Measurements from ENCODE around the gene PRR35.
A peak's percentile ranks its signal among the peaks of the same experiment; 100 is the strongest.
"Not testable (repeated sequence)": the region's sequence is repeated elsewhere in the genome, so short reads cannot be mapped to it uniquely, and the experiment has no call there.

Gene PRR35

DNA sequence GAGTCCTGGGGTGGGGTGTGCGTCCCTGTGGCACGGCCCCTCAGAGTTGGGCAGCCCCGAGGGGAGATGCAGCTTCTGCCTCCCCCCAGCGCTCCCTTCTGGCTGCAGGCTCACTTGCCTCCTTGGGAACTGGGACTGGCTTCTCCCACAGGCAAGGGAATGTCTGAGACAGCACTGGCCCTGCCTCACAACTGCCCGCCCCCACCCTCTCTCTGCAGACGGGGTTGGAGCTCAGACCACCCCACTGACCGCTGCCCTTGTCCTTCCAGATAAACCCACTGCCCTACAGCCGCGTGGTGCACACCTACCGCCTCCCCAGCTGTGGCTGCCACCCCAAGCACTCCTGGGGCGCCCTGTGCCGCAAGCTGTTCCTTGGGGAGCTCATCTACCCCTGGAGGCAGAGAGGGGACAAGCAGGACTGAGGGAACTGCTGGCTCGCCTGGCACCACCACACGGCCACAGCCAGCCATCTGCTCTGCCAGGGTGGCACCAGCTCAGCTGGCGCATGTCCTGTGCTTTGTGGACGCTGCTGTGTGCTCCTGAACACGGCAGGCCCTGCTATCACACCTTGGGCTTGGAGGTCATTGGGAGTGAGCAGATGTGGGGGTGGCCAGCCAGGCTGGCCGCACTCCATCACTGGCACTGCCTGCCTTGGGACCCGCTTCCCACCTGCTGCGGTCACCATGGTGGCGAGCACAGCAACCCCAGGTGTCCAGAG is 22.6 kb downstream of the PRR35 start:
- no peak for DNase-seq

DNA sequence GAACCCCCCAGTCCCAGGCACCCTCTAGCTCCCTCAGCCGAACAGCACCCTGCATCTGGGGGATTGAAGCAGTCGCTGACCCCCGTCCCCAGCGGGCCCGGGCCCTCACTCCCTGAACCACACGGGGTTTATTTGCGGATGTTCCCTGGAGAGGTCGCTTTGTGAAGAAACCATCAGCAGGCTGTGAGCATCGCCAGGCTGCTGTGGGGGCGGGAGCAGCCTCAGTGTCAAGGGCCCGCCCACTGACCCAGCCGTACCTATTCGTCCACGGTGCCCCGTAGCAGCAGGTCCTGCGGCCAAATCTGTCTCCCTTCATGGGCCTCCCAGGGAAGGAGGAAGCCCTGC is 23.2 kb downstream of the PRR35 start:
- DNase-seq: no peak

DNA sequence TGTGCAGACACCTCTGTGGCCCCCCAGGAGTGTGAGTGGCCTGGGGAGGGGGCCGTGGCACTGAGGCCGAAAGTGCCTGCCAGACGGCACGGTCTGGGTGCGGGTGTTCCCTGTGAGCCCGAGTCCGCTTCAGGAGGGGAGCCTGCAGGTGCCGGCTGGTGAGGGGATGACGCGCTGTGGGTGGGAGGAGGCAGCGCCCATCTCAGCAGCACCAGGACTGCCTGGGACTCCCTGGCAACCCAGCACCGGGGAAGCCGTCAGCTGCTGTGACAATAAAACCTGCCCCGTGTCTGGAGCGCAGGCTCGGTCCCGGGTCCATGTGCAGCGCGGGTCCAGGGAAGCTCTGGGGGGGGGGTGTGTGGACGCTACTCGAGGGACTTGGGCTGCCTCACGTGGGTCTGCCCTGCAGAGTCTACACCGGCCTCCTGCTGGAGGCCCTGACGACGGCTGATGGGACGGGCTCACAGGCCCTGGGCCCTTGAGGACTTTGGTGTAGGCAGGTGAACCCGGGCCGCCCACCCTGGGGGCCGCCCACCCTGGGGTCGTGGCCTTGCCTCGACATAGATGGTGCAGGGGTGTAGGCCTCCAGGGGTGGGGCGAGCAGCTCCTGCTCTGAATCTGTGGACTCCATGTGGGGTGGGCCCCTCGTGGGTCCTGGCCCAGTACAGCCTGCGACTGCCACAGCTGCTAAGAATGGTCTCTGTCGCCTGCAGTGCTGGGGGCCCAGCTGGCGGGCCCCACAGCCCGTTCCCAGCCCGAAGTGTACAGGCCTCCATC is 23.8 kb downstream of the PRR35 start:
- DNase-seq: no peak

DNA sequence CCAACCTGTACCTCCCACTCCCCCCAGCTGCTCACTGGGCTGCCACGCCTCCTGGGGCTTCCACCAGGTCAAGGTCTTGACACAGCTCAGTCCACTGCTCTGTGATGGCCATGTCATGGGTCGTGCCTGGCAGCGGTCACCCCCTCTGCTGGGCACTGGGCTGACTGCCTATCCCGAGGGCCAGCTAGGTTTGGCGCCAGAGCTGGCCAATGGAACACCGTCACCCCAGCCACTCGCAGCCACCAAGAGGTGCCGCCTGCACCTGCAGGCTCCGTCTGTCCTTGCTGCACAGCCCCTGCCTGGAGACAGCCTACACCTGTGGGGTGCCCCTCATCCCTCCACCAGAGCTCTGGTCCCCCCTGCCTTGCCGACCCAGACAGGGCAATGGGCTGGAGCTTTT is 25.2 kb downstream of the PRR35 start:
- no peak for DNase-seq

DNA sequence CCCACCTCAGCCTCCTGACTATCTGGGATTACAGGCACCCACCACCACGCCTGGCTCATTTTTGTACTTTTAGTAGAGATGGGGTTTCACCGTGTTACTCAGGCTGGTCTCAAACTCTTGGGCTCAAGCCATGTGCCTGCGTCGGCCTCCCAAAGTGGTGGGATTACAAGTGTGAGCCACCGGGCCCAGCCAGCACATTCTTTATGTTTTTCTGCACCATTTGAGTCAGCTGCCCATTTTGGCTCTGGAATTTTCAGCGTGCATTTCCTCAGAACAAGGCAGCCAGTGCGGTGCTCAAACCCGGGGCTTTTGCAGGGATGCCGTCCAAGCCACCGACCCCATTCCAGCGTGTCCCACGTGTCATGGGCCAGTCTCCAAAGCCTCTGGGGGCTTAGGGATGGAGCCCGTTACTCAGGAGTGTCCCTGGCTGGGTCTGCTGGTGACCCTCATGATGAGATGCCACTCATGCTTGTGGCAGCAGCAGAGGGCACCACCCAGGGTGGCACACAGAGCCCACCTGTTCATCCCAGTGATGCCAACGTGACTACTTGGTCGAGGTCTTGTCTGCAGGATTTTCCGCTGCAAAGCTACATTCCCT is 26.0 kb downstream of the PRR35 start:
- no peak for DNase-seq

DNA sequence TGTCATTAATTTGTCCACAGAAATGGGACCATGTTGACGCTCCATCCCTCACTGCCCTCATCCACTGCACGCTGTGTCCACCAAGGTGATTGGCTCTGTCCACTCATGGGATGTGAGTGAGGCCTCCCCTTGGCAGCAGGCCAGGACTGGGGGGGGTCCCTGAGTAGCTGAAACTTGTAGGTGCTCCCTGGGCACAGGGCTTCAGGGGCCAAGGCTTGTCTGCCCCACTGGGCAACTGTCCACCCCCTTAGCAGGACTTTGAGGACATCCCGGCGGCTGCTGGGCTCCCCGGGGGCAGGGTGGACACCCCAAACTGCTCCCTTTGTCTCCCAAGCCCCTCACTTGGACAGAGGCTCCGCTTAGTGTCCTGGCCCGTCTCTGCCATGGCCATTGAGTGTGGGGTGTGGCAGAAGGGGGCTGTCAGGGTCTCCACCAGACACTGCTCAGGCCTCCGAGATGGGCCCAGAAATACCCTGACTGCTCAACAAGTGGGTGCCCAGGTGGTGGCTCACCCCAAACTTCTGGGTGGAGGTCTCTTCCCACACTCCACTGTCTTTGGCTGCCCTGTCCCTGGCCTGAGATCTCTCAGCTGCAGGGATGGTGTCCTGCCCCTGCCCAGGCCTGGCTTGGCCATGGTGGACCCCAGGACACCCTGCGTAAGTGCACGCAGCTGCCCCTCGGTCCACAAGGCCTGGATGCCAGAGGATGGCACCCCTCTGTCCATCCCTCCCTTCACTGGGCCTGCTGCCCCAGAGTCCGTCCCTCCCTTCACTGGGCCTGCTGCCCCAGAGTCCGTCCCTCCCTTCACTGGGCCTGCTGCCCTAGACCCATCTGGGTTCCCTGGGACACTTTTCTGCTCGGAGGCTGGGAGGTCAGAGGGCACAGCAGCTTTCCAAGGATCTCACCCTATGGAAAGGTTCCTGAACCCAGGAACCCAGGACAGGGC is 26.7 kb downstream of the PRR35 start:
- no peak for DNase-seq

DNA sequence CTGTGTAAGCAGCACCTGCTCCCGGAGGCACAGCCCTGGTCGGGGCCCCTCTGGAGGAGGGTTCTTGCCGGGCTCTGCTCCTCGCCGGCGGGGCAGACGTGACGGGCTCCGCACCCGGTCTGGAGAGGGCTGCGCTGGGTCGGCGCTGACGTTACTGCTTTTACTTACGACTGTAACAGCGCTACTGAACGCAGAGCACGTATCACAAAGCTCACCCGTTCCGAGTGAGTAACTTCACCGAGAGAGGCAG is 28.4 kb downstream of the PRR35 start:
- DNase-seq: no peak

DNA sequence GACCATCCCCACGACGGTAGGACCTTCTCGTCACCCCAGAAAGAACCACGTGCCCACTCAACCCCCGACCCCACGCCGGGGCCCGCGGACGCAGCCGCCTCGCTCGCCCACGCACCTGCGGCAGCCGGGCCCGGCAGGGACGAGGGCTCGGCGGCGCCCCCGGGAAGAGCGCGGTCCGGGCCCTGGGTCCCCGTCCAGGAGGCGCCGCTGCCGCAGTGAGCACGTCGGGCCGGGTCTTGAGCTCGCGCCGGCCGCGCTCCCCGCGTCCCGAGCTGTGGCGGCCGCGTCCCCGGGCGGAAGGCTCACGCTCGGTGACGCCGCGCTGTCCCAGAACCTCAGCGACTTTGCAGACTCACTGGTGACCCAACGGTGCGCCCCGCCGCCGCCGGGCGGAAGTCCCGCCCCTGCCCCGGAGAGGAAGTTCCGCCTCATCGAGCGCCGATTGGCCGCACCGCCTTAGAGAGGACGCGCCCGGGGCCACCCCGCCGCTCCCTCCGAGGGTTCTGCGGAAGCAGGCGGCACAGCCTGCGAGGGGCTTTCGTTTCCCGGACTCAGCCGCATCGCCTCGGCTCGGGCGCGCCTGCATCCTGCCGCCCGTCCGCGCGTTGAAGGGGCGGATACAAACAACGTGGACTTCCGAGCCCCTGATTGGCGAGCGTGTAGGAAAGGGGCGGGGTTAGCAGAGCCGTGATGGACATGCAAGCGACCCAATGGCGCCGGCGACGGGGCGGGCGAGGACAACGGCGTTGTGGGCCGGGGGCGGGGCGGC is 28.9 kb downstream of the PRR35 start:
- DNase-seq: peak; percentile 98

DNA sequence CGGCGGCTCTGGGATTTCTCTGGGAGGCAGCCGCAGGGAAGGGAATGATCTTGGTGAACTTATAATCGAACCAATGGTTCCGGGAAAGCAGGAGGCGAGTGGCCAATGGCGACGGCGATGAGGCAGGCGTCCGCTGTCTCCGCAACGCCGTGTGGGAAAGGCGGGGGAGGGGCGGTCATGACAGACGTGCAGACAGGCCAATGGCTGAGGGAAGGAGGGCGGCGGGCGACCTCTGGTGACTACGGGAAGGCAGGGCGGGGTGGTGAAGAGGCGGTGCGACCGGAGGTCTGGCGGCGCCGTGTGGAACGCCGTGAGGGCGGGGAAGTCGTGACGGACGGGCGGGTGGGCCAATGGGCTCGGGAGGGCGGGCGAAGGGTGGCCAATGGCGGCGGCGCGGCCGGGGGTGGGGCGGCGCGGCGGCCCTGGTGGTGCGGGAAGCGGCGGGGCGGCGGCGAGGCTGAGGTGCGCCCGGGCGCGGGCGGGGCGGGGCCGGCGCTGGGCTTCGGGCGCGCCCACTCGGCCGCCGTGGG is 29.5 kb downstream of the PRR35 start, which contains the start of gene RAB40C:
RAB40C (plus strand) TSS at position 409 of the 530 bp plus-strand sequence. CDS start 226 bp downstream, outside the sequence.
- peak; percentile 99 for DNase-seq

DNA sequence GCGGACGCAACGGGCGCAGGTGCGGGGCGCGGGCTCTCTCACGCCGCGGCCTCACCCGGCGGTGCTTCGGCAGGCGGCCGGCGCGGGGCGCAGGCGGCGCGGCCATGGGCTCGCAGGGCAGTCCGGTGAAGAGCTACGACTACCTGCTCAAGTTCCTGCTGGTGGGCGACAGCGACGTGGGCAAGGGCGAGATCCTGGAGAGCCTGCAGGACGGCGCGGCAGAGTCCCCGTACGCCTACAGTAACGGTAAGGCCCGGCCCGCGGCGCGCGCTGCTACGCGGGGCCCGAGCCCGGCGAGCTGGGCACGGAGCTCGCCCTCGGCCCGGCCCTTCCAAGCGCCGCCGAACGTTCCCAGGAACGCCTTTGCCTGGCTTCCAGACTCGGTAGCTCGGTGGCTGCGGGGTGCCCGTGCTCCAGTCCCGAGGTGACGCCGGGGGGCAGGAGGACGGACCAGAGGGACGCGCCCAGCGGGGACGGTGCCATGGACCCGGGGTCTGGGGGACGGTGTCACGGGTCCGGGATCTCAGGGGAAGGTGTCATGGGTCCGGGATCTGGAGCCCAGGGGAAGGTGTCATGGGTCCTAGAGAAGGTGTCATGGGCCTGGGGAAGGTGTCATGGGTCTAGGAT is 30.1 kb downstream of the PRR35 start:
- DNase-seq: no peak

DNA sequence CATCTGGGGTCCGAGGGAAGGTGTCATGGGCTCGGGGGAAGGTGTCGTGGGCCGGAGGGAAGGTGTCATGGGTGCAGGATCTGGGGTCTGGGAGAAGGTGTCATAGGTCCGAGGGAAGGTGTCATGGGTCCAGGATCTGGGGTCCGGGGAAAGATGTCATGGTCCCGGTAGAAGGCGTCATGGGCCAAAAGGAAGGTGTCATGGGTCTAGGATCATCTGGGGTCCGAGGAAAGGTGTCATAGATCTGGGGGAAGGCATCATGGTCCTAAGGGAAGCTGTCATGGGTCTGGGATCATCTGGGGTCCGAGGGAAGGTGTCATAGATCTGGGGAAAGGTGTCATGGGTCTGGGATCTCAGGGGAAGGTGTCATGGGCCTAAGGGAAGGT is 30.6 kb downstream of the PRR35 start:
- DNase-seq: no peak

DNA sequence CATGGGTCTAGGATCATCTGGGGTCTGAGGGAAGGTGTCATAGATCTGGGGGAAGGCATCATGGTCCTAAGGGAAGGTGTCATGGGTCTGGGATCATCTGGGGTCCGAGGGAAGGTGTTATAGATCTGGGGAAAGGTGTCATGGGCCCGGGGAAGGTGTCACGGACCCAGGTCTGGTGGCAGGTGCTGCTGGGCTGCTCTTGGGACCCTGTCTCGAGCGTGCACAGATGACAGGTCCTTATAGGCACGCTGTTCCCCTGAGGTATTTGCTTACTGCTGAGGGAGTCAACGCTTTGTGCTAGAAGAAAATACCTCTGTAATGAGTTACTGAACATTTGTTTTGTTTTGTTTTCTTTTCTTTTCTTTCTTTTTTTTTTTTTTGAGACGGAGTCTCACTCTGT is 31.0 kb downstream of the PRR35 start:
- no peak for DNase-seq

DNA sequence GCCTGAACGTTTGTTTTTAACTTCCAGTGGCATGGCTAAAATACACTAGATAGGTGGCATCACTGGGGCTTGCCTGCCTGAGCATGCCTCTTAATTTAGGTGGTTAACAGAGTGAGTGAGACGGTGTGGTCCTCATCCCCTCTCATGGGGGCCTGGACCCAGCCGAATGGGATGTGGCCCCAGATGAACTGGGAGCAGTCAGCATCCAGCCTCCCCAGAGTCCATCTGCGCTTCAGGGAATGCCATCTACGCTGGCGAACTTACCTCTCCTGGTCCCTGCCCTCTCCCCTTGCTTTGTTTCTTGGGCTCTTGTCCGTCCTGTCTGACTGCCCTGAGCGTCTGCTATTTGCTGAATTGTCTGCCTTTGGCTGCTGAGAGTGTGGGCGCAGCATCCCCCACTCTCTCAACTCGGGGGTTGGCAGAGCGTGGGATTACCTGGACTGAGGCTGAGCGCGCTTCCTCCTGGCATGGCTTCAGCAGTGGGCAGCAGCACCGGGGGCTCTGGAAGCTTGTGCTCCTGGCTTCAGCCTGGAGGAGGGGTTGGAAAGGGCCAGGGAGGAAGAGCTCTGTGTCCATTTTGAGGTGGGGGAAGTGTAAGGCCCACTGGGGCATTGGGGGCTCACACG is 31.8 kb downstream of the PRR35 start:
- DNase-seq: no peak

DNA sequence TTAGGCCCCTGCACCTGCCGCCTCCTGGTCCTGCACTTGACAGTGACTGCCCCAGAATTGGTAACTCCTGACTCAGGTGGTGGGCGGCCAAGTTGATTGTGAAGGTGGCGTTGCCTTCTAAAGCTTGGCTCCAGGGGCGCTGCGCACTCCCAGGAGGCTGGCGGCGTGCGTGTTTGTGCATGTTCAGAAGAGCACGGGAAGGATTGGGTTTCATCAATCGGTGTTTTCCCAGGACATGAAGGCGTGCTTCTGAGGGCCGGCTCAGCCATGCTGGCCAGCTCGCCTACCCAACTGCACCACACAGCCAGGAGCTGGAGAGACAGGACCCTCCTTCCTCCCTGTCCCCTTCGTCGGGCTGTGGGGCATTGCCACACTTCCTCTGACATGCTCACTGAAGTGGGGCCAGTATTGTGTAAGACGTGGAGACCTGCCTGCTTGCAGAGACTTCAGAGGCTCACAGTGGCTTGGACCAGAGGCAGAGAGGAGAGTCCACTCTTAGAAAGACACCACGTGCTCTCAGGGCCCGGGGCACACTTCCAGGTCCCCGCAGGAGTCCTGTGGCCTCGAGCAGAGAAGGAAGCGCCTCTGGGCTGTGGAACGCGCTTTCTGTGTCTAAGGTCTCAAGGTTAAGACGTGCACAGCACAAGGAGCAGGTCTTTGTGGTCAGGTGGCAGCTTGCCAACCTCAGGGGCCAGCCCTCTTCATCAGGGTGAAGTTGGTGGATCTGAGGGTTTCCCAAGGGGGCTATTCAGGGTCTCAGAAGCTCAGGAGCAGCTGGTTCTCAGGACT is 32.5 kb downstream of the PRR35 start:
- DNase-seq: no peak

DNA sequence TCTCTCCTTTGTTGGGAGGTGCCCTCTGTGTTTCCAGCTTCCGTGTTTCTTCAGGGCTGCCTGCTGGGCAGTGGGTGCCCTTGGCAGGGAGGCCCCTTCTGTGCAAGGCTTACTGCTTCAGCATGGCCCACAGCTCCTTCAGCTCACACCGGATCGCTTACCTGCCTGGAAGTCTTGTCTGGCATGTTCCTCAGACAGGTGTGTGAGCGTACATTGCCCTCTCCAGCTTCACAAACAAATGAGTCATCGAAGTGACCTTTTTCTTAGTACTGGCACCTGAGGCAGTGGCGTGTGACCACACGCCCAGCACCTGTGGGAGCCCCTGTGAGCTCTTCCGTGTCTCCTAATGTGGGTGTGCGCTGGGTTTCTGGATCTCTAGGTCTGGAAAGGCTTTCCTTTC is 33.2 kb downstream of the PRR35 start:
- no peak for DNase-seq

DNA sequence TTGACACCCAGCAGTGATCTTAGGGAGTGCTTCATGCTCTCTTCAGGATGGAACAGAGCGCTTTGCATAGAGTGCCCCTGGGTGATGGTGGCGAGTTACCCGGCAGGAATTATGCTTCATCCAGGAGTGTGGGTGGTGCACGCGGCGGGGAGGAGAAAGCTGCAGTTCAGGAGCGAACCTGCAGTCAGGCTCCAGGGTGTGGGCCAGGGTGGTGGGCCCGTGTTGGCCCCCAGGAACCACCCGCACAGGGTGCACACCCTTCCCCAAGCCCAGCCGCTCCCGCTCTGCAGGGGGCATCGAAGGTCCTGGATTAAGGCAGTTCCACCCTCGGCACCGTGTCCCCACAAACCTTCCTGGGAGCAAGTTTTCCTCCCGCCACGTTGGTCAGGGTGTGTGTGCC is 33.6 kb downstream of the PRR35 start:
- no peak for DNase-seq

DNA sequence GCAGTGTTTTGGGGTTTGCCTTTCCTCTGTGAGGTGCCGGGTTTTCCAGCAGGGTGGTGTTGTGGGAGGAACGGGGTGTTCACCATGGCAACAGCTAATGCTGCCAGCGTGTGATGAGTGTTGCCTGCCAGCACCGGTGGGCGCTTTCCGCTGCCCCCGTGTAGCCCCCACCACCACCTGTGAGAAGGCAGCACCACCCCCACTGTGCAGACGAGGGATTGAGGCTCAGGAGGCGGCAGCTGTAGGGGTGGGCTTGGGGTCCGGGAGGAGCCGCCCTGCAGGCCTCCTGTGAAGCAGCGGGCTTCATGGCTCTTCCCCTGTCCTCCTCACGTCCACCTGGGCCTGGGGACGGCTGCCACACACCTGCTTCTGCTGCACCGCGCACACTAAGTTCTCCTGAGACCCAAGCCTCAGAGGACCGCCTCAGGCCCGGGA is 34.9 kb downstream of the PRR35 start:
- DNase-seq: no peak

DNA sequence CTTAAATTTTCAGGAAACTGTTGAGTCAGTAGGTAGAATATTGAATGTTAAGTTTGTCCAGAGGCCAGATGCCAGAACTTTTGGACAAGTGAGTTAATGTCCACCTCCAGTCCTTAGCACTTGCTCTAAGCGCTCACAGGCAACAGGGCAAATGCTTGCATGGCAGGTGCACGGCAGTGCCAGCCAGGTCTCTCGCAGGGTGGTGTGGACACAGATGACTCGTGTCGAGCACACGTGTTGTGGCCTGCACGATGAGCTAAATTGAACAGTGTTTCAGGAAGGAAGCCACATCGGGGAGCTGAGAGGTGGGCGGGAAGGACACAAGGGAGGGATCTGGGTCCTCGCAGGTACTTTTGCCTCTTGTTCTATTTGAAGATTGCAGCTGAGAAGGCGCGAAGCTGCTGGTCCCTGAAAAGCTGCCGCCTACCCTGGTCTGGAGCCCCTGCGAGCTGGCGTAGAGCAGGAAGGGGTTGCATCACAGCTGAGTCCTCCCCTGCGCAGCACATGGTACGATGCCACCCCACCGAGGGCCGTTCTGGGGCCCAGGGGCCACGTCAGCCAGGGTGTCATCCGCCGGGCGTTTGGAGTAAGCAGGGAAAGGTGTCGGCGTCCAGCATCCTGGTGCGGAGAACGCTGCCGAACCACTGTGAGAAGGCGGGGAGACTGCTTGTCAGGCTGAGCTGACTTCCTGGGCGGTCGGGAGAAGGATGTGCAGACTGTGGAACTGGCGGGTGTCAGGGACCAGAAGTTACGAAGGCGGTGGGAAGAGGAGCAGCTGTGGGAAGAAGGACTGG is 35.9 kb downstream of the PRR35 start:
- DNase-seq: no peak

DNA sequence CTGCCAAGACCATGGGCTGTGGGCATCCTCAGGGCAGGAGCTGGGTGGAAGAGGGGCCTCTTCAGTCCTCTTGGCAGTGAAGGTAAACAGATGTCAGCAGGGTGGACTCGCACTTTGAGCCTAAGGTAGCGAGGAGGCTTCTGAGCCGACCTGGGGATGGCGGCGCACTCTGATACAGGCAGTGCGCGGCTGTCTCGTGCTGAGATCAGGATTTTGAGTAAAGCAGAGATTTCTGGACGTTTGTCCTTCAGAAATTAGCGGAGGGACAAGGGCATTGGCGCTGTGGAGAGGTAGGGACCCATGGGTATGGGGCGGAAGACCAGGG is 36.5 kb downstream of the PRR35 start:
- DNase-seq: no peak

DNA sequence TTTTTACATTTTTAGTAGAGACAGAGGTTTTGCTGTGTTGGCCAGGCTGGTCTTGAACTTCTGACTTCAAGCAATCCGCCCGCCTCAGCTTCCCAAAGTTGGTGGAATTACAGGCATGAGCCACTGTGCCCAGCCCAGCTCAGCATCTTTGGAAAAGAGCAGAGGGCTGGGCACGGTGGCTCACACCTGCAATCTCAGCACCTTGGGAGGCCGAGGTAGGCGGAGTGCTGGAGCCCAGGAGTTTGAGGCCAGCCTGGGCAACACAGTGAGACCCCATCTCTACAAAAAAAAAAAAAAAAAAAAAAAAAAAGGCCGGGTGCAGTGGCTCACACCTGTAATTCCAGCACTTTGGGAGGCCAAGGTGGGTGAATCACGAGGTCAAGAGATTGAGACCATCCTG is 37.5 kb downstream of the PRR35 start:
- not testable (repeated sequence) for DNase-seq
